IMR-90 (cell line): Measurements from ENCODE around the gene PRKAR1B. TPM values are rescaled to one million over a fixed set of nuclear protein-coding genes. Genes with fewer than 3 reads are reported as not detected.

ENCODE experiments used
- ATAC-seq: fragments of 200-7000 bp; cut with Tn5 transposase; 2 replicates; pipeline ENCODE4 v1.9.1; 2020; ENCODE audit warnings: low read depth, mild to moderate bottlenecking, moderate library complexity
- BruUV-seq: library from RNA; stranded (reverse); fragments of 400-500 nt; replicated peaks from 2 replicates; lab custom pipeline; 2021; lab: Mats Ljungman, UMichigan
- CTCF ChIA-PET: fragments of 300-600 bp; formaldehyde crosslinking; extraction: SDS; loops from one replicate; lab custom pipeline; 2021; ENCODE audit warnings: antibody characterized with exemption; lab: Yijun Ruan, JAX
- POLR2A ChIA-PET: fragments of 300-600 bp; sonication (Branson Sonifier 250); formaldehyde crosslinking; loops from one replicate; lab custom pipeline; 2022; ENCODE audit warnings: antibody characterized with exemption; ENCODE audit not compliant: unreplicated experiment; lab: Charles Lee
- DNase-seq: peaks from one replicate; pipeline ENCODE4 v3.0.0; 2013
- H2AFZ ChIP-seq: replicated peaks from 2 replicates; pipeline ENCODE3; 2013; ENCODE audit warnings: low read length, mild to moderate bottlenecking; ENCODE audit not compliant: poor library complexity
- H2AK5ac ChIP-seq: 2 replicates; pipeline ENCODE4 v1.6.1; 2013; ENCODE audit warnings: low read depth, low read length, inconsistent platforms
- H2AK9ac ChIP-seq: replicated peaks from 2 replicates; pipeline ENCODE3; 2013; ENCODE audit warnings: mild to moderate bottlenecking, low read depth, low read length, moderate library complexity; ENCODE audit not compliant: poor library complexity
- H2BK120ac ChIP-seq: 2 replicates; pipeline ENCODE4 v1.6.1; 2013; ENCODE audit warnings: low read depth, low read length, inconsistent platforms
- H2BK15ac ChIP-seq: 3 replicates; pipeline ENCODE4 v1.6.1; 2013; ENCODE audit warnings: low read depth, low read length, inconsistent platforms
- H2BK20ac ChIP-seq: 2 replicates; pipeline ENCODE4 v1.6.1; 2013; ENCODE audit warnings: low read depth, mild to moderate bottlenecking, inconsistent platforms, low read length, moderate library complexity
- H2BK5ac ChIP-seq: 2 replicates; pipeline ENCODE4 v1.6.1; 2013; ENCODE audit warnings: mild to moderate bottlenecking, low read depth, low read length, inconsistent platforms; ENCODE audit not compliant: poor library complexity, severe bottlenecking
- H3K14ac ChIP-seq: replicated peaks from 2 replicates; pipeline ENCODE4 v1.6.1; 2013; ENCODE audit warnings: low read depth, low read length, inconsistent platforms
- H3K18ac ChIP-seq: 2 replicates; pipeline ENCODE4 v1.6.1; 2013; ENCODE audit warnings: low read depth, low read length, control low read depth
- H3K23ac ChIP-seq: 2 replicates; pipeline ENCODE4 v1.6.1; 2013; ENCODE audit warnings: low read depth, low read length, inconsistent platforms
- H3K27ac ChIP-seq: 2 replicates; pipeline ENCODE4 v1.5.1; 2013; ENCODE audit warnings: mild to moderate bottlenecking, control low read depth, low read length; ENCODE audit not compliant: insufficient read depth
- H3K27me3 ChIP-seq: 2 replicates; pipeline ENCODE4 v1.6.1; 2013; ENCODE audit warnings: low read length; ENCODE audit not compliant: control insufficient read depth, insufficient read depth
- H3K36me3 ChIP-seq: 2 replicates; pipeline ENCODE4 v1.6.1; 2013; ENCODE audit warnings: low read length, mixed read lengths; ENCODE audit not compliant: control insufficient read depth, insufficient read depth
- H3K4ac ChIP-seq: 2 replicates; pipeline ENCODE4 v1.6.1; 2013; ENCODE audit warnings: low read depth, low read length, inconsistent platforms
- H3K4me1 ChIP-seq: 2 replicates; pipeline ENCODE4 v1.6.1; 2013; ENCODE audit warnings: low read length, mixed read lengths; ENCODE audit not compliant: control insufficient read depth, insufficient read depth
- H3K4me2 ChIP-seq: 2 replicates; pipeline ENCODE4 v1.6.1; 2013; ENCODE audit warnings: low read depth, mild to moderate bottlenecking, control low read depth, low read length, moderate library complexity
- H3K4me3 ChIP-seq: 2 replicates; pipeline ENCODE4 v1.5.1; 2013; ENCODE audit warnings: low read depth, mild to moderate bottlenecking, control low read depth, low read length, moderate library complexity; ENCODE audit not compliant: insufficient read depth
- H3K56ac ChIP-seq: 2 replicates; pipeline ENCODE4 v1.6.1; 2013; ENCODE audit warnings: low read length, inconsistent platforms; ENCODE audit not compliant: insufficient read depth; ENCODE audit errors: extremely low read depth
- H3K79me1 ChIP-seq, 2 experiments: 2 replicates each; pipeline ENCODE4 v1.6.1; 2013; ENCODE audit warnings: low read length in 2 of 2, inconsistent platforms in 1 of 2, low read depth in 1 of 2
- H3K9ac ChIP-seq: 2 replicates; pipeline ENCODE4 v1.6.1; 2013; ENCODE audit warnings: low read depth, low read length, control low read depth
- H3K9me1 ChIP-seq: 2 replicates; pipeline ENCODE4 v1.6.1; 2013; ENCODE audit warnings: low read length, inconsistent platforms; ENCODE audit not compliant: insufficient read depth
- H3K9me3 ChIP-seq: 2 replicates; pipeline ENCODE4 v1.6.1; 2013; ENCODE audit warnings: low read length; ENCODE audit not compliant: control insufficient read depth, insufficient read depth
- H4K20me1 ChIP-seq: 2 replicates; pipeline ENCODE4 v1.6.1; 2013; ENCODE audit warnings: low read length, inconsistent platforms; ENCODE audit not compliant: insufficient read depth
- H4K5ac ChIP-seq: 2 replicates; pipeline ENCODE4 v1.6.1; 2013; ENCODE audit warnings: mild to moderate bottlenecking, low read depth, low read length, control low read depth
- H4K8ac ChIP-seq, 2 experiments: 2 replicates each; pipeline ENCODE4 v1.6.1; 2013; ENCODE audit warnings: low read depth in 2 of 2, low read length in 2 of 2, control low read depth in 1 of 2, inconsistent platforms in 1 of 2
- H4K91ac ChIP-seq: 2 replicates; pipeline ENCODE4 v1.6.1; 2013; ENCODE audit warnings: low read depth, low read length, inconsistent platforms; ENCODE audit not compliant: insufficient read depth
- BHLHE40 ChIP-seq: fragments of 150-350 bp; IDR thresholded peaks from 2 replicates; pipeline ENCODE4 v1.6.1; 2016; ENCODE audit warnings: mild to moderate bottlenecking, low read depth, low read length
- CEBPB ChIP-seq: IDR thresholded peaks from 2 replicates; pipeline ENCODE4 v1.6.1; 2012; ENCODE audit warnings: low read depth, low read length, improper control_type of control experiment
- CHD1 ChIP-seq: IDR thresholded peaks from 2 replicates; pipeline ENCODE4 v1.6.1; 2012; ENCODE audit warnings: low read depth, low read length, improper control_type of control experiment
- FOS ChIP-seq: fragments of 150-350 bp; IDR thresholded peaks from 2 replicates; pipeline ENCODE4 v1.6.1; 2016; ENCODE audit warnings: low read depth, low read length
- MAFK ChIP-seq: IDR thresholded peaks from 2 replicates; pipeline ENCODE4 v1.6.1; 2012; ENCODE audit warnings: low read depth, low read length, improper control_type of control experiment
- MAZ ChIP-seq: IDR thresholded peaks from 2 replicates; pipeline ENCODE4 v1.6.1; 2012; ENCODE audit warnings: low read depth, mild to moderate bottlenecking, low read length, improper control_type of control experiment, moderate library complexity, borderline replicate concordance
- MXI1 ChIP-seq: IDR thresholded peaks from 2 replicates; pipeline ENCODE4 v1.6.1; 2012; ENCODE audit warnings: low read depth, mild to moderate bottlenecking, low read length, moderate library complexity, borderline replicate concordance
- NFE2L2 ChIP-seq: fragments of 150-350 bp; IDR thresholded peaks from 2 replicates; pipeline ENCODE4 v1.6.1; 2016; ENCODE audit warnings: low read depth, mild to moderate bottlenecking, low read length
- POLR2A ChIP-seq: IDR thresholded peaks from 2 replicates; pipeline ENCODE4 v1.6.1; 2012; ENCODE audit warnings: mild to moderate bottlenecking, low read depth, low read length
- RAD21 ChIP-seq: IDR thresholded peaks from 2 replicates; pipeline ENCODE4 v1.6.1; 2012; ENCODE audit warnings: low read length, improper control_type of control experiment
- RCOR1 ChIP-seq: IDR thresholded peaks from 2 replicates; pipeline ENCODE4 v1.6.1; 2012; ENCODE audit warnings: mild to moderate bottlenecking, low read length, improper control_type of control experiment; ENCODE audit not compliant: insufficient replicate concordance
- RFX5 ChIP-seq: IDR thresholded peaks from 2 replicates; pipeline ENCODE4 v1.8.0; 2012; ENCODE audit warnings: low read depth, mild to moderate bottlenecking, low read length, moderate library complexity
- SMC3 ChIP-seq: fragments of 150-350 bp; IDR thresholded peaks from 2 replicates; pipeline ENCODE4 v1.6.1; 2016; ENCODE audit warnings: low read depth, mild to moderate bottlenecking, antibody characterized with exemption, low read length, moderate library complexity
- WGBS, 2 experiments: methylation state at CpG; one replicate each; pipeline versions ENCODE4 v1.1.5 to v1.1.7; 2013; ENCODE audit warnings: missing lambda C conversion rate in 2 of 2; ENCODE audit not compliant: insufficient read length in 1 of 2; ENCODE audit errors: extremely low coverage in 2 of 2; 5-methylcytosine and 5-hydroxymethylcytosine counted together
- dilution Hi-C: fragments of 300-500 bp; cut with HindIII; formaldehyde crosslinking; loops from one replicate; pipeline ENCODE4 v1.14.3; 2018; ENCODE audit warnings: low sequenced_read_pairs; ENCODE audit not compliant: unreplicated experiment
- in situ Hi-C: fragments of 300-500 bp; cut with MboI; formaldehyde crosslinking; loops from 3 replicates; pipeline ENCODE4 v1.14.3; 2019; ENCODE audit warnings: low sequenced_read_pairs, inconsistent platforms, mixed read lengths
- intact Hi-C: fragments of 100-400 bp; cut with micrococcal nuclease; formaldehyde crosslinking; loops from 2 replicates; pipeline ENCODE4 v1.10.0; 2022
- polyA plus RNA-seq, 3 experiments: library from polyadenylated mRNA; depleted of rRNA; stranded (reverse); fragments of >200 nt; gene quantifications; 2 replicates each; pipeline ENCODE4 v1.2.3, GENCODE V29; 2012; ENCODE audit warnings: low replicate concordance in 1 of 3
- total RNA-seq: library from RNA; depleted of rRNA; stranded (reverse); fragments of >200 nt; gene quantifications from 2 replicates; pipeline ENCODE4 v1.2.3, GENCODE V29; 2012
- TF ChIP-seq, protein P1 (sequence below): fragments of 150-350 bp; IDR thresholded peaks from 2 replicates; pipeline ENCODE4 v1.6.1; 2016; ENCODE audit warnings: low read depth, mild to moderate bottlenecking, low read length, moderate library complexity, borderline replicate concordance
- TF ChIP-seq, protein P2 (sequence below): fragments of 150-350 bp; IDR thresholded peaks from 2 replicates; pipeline ENCODE4 v1.6.1; 2017; ENCODE audit warnings: mild to moderate bottlenecking, antibody characterized with exemption, low read length, low read depth
- TF ChIP-seq, protein P3 (sequence below): conservative IDR thresholded peaks from 2 replicates; pipeline ENCODE4 v1.5.1; 2012; ENCODE audit warnings: mild to moderate bottlenecking, low read depth, low read length, improper control_type of control experiment

Gene PRKAR1B
- total and polyA plus RNA-seq, 2 of the 4 experiments (the other 2 are of a cell fraction), result 15.2 to 20.2 TPM

DNA sequence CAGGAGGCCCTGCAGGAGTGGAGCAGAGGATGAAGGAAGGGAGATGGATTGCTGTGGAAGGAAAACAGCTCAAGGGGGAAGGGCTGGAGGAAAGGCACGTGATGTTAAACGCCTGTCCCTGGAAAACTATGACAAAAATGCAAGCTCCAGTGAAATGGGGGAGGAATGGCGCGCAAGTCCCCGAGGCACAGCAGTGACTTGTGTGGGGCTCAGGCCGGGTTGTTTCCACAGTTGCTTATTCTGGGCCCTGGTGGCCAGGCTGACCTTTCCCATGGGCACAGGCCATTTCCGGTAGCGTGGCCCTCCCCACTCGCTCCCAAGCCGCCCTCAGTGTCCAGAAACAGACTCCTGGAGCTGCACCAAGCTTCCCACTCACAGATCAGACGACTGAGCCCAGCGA, 139.3 kb downstream of the PRKAR1B start:
- H2BK15ac ChIP-seq, result peak overlapping the region; percentile 98; the same call in 2 of the 3 replicates
- dilution Hi-C loops, result no loop called here
- H2AK9ac ChIP-seq, result peak overlapping the region; percentile 90
- no peaks in the 10 kb centered on the region; the same call in 1 of the 2 replicates for H4K20me1 ChIP-seq
- 50% methylated on average over 5 of the region's 12 CpGs; no CpG with 5 or more reads in 1 of the 2 experiments for WGBS, 2 experiments
- H3K4ac ChIP-seq, result peak overlapping the region; percentile 98
- H4K5ac ChIP-seq, result peak overlapping the region; percentile 83
- peak overlapping the region; percentile 57 to 95 for H4K8ac ChIP-seq
- peaks cover 11% of the 10 kb centered on the region for H3K9me1 ChIP-seq
- intact Hi-C loops, result no loop called here
- peak overlapping the region; percentile 83 for H2BK20ac ChIP-seq
- DNase-seq (peak; percentile 44), ATAC-seq (peak; percentile 87)
- no peak overlapping the region for H3K56ac ChIP-seq
- H3K4me3 ChIP-seq, result no peak overlapping the region
- in situ Hi-C loops, result no loop called here
- H2AK5ac ChIP-seq, result peak overlapping the region; percentile 97
- H3K14ac ChIP-seq, result peak overlapping the region; percentile 93
- ChIA-PET CTCF (no interaction called here), POLR2A (interaction anchor here (0.6 kb wide), 1 partner anchor 152 kb away, joined by 3 read pairs; no protein-coding TSS in a partner anchor)
- H2BK120ac ChIP-seq, result peak overlapping the region; percentile 96
- no peak overlapping the region; the same call in 1 of the 2 replicates for H3K4me2 ChIP-seq
- H3K18ac ChIP-seq, result peak overlapping the region; percentile 62
- peak overlapping the region; percentile 38; the same call in 1 of the 2 replicates for H3K27ac ChIP-seq
- peaks cover 17% of the 10 kb centered on the region for H3K4me1 ChIP-seq
- BruUV-seq, result no TSS peak
- H3K79me1 ChIP-seq, result no peaks in the 10 kb centered on the region
- H3K36me3 ChIP-seq, result no peaks in the 10 kb centered on the region; the same call in 1 of the 2 replicates
- H3K23ac ChIP-seq, result peak overlapping the region; percentile 61
- peak overlapping the region; percentile 12; the same call in 1 of the 2 replicates for H3K9ac ChIP-seq
- peak overlapping the region; percentile 94 for H4K91ac ChIP-seq
- no peaks in the 10 kb centered on the region for H3K27me3 ChIP-seq
- H2BK5ac ChIP-seq, result peak overlapping the region; percentile 49
- TF ChIP-seq CEBPB, result no peak
- TF ChIP-seq MXI1, result no peak
- no peak for TF ChIP-seq MAZ
- TF ChIP-seq NFE2L2, result no peak
- TF ChIP-seq, protein P1, sequence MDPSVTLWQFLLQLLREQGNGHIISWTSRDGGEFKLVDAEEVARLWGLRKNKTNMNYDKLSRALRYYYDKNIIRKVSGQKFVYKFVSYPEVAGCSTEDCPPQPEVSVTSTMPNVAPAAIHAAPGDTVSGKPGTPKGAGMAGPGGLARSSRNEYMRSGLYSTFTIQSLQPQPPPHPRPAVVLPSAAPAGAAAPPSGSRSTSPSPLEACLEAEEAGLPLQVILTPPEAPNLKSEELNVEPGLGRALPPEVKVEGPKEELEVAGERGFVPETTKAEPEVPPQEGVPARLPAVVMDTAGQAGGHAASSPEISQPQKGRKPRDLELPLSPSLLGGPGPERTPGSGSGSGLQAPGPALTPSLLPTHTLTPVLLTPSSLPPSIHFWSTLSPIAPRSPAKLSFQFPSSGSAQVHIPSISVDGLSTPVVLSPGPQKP, result no peak
- no peak for TF ChIP-seq RAD21
- no peak for TF ChIP-seq MAFK
- TF ChIP-seq RCOR1, result no peak
- peak; percentile 86 for TF ChIP-seq BHLHE40
- TF ChIP-seq FOS, result no peak
- TF ChIP-seq POLR2A, result no peak
- no peak for TF ChIP-seq SMC3
- TF ChIP-seq RFX5, result no peak
- TF ChIP-seq, protein P2, sequence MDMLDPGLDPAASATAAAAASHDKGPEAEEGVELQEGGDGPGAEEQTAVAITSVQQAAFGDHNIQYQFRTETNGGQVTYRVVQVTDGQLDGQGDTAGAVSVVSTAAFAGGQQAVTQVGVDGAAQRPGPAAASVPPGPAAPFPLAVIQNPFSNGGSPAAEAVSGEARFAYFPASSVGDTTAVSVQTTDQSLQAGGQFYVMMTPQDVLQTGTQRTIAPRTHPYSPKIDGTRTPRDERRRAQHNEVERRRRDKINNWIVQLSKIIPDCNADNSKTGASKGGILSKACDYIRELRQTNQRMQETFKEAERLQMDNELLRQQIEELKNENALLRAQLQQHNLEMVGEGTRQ, result peak; percentile 85
- no peak for TF ChIP-seq CHD1
- TF ChIP-seq, protein P3, sequence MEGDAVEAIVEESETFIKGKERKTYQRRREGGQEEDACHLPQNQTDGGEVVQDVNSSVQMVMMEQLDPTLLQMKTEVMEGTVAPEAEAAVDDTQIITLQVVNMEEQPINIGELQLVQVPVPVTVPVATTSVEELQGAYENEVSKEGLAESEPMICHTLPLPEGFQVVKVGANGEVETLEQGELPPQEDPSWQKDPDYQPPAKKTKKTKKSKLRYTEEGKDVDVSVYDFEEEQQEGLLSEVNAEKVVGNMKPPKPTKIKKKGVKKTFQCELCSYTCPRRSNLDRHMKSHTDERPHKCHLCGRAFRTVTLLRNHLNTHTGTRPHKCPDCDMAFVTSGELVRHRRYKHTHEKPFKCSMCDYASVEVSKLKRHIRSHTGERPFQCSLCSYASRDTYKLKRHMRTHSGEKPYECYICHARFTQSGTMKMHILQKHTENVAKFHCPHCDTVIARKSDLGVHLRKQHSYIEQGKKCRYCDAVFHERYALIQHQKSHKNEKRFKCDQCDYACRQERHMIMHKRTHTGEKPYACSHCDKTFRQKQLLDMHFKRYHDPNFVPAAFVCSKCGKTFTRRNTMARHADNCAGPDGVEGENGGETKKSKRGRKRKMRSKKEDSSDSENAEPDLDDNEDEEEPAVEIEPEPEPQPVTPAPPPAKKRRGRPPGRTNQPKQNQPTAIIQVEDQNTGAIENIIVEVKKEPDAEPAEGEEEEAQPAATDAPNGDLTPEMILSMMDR, result no peak
- peak overlapping the region; percentile 90 for H2AFZ ChIP-seq
- peaks cover 7% of the 10 kb centered on the region; the same call in 1 of the 2 replicates for H3K9me3 ChIP-seq
